ENCODE data around the gene RBM45. TPM values are rescaled to one million over a fixed set of nuclear protein-coding genes. Genes with fewer than 3 reads are reported as not detected.

Gene RBM45
- total RNA-seq, 1 donor from 2014 or later: 10.3 TPM

DNA sequence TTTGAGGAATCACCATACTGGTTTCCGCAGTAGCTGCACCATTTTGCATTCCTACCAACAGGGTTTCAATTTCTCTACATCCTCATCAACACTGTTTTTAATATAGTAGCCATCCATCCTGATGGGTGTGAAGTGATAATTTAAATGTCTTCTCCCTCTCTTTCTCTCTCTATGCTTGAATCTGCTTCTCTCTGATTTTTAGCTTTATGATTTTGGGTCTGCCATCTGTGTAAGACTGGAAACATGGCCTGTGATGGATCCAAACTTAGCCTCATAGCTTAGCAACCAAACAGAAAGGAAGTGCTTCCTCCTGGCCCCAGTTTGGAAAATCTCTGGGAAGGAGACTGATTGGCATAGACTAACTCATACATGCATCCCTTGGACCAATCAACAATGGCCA, 48.4 kb downstream of the RBM45 start:
- no peak for DNase-seq

DNA sequence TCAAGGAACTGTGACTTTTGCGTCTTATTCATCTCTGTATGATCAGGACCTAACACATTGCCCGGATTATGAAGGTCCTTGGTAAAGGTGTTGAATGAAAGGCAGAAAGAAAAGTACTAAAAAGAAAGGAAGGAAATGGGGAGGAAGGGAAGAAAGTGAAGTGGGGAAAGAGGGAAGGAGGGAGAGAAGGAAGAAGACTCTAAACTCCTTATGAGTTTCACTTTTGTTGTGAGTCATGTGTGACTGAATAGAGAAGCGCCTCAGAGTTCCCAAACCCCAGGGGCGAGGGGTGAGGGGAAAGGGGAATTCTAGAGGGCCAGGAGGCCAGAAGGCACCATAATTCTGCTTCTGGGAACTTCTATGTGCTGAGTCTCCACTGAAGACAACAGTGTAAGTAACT, 51.2 kb downstream of the RBM45 start:
- DNase-seq: no peak

DNA sequence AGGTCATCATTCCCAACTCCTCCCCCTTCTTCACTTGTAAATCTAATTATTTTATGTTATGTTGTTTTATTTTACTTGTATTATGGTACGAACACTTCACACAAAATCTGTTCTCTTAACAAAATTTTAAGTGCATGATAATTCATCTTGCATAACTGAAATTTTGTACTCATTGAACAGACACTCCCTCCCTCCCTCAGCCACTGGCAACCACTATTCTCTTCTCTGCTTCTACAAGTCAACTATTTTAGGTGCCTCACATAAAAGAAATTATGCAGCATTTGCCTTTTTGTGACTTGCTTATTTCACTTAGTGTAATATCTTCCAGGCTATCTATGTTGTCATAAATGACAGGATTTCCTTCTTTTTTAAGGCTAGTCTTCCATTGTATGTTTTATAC, 51.7 kb downstream of the RBM45 start:
- no peak for DNase-seq

GRCh38 chr2:178173657-178174056, 61.4 kb downstream of the RBM45 start:
- DNase-seq: no peak

GRCh38 chr2:178177066-178177679, 64.9 kb downstream of the RBM45 start:
- no peak for DNase-seq

Small RNA genes lying within 50 kb of the gene (small RNA-seq; reads per million reads assigned to genes)
- gene AC011998.1 (ENCODE audit: low replicate concordance): not detected
- 0.19 reads per million, percentile 23 among the genes with 10 or more reads in this experiment for gene RNU5E-9P (ENCODE audit: low replicate concordance)

Other genes starting within 250 kb of the RBM45 start
- 0.51 TPM for gene PDE11A, start 39.7 kb upstream of the RBM45 start, total RNA-seq
- 12.0 TPM for gene OSBPL6, start 82.1 kb downstream of the RBM45 start, total RNA-seq

All from tongue (tissue), 3 donors.